ENCODE data around the gene TM9SF1.

The TM9SF1 gene, protein sequence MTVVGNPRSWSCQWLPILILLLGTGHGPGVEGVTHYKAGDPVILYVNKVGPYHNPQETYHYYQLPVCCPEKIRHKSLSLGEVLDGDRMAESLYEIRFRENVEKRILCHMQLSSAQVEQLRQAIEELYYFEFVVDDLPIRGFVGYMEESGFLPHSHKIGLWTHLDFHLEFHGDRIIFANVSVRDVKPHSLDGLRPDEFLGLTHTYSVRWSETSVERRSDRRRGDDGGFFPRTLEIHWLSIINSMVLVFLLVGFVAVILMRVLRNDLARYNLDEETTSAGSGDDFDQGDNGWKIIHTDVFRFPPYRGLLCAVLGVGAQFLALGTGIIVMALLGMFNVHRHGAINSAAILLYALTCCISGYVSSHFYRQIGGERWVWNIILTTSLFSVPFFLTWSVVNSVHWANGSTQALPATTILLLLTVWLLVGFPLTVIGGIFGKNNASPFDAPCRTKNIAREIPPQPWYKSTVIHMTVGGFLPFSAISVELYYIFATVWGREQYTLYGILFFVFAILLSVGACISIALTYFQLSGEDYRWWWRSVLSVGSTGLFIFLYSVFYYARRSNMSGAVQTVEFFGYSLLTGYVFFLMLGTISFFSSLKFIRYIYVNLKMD

DNA sequence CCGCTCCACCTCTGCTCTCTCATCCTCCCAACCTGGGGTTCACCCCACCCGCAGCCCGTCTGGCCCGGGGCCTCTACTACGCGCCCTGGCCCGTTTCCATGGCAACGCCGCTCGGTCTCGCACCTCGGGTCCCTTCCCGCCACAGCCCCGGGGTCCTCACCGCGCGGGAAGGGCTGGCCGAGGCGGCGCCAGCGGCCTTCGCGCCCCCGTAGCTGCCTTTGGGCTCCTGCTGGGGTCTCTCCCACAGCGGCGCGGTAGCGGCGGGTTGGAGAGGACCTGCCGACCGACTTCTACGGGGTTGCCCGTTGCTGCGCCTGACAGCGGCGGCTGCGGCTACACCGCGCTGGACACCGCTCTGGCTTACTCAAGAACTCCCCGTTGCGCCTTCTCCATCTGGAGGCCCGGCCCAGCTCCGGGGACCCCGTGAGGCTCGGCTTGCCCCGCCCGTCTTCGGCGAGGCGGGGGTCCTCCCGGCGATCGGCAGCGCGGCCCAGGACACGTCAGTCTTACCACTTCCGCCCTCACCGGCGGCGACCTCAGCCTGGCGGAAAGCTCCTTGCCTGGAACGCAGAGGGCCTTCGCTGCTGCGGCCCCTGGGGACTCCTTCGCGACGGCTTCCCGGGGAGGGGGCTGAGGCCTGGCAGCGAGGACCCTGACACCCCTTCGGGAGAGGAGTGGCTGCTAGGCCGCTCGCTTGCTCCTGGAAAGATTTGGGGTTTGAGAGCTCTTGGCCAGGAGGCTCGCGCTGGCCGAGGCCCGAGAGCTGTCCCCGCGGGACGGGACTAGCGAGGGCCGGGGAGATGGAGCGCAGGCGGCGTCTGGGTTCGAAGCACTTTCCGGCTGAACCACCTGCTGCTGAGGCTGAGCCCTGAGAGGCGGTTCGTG is at the start of gene TM9SF1:
TM9SF1 (minus strand) TSS at position 256 of the 885 bp plus-strand sequence. CDS start 422 bp downstream, outside the sequence.
- Histone ChIP-seq H3F3A (ENCODE audit: insufficient read depth, low read length) (peaks cover 7% of the 10 kb centered on the region; the same call in 1 of the 2 replicates), H3K4me1 (ENCODE audit: low read length) (peaks cover 5% of the 10 kb centered on the region; the same call in 1 of the 2 replicates), H3K4me2 (ENCODE audit: low read depth, low read length) (peak within 1 kb of the TSS; percentile 71), H3K27me3 (replicated peaks; ENCODE audit: insufficient read depth, low read length) (no peaks in the 10 kb centered on the region), H3K36me3 (replicated peaks; ENCODE audit: insufficient read depth, low read length) (no peaks in the 10 kb centered on the region), H3K9ac (ENCODE audit: low read length) (peak within 1 kb of the TSS; percentile 99), H3K4me3 (ENCODE audit: low read length) (peak within 1 kb of the TSS; percentile 80), H3K9me2 (replicated peaks; ENCODE audit: insufficient read depth, low read length) (no peaks in the 10 kb centered on the region), H3K9me3 (replicated peaks; ENCODE audit: insufficient read depth, low read length) (no peaks in the 10 kb centered on the region), H2AFZ (ENCODE audit: low read length) (peak within 1 kb of the TSS; percentile 70), H3K79me2 (ENCODE audit: low read length) (peaks cover 23% of the 10 kb centered on the region), H3K27ac (ENCODE audit: low read length) (peak within 1 kb of the TSS; percentile 88), H4K20me1 (ENCODE audit: insufficient read depth, low read length) (no peaks in the 10 kb centered on the region)
- TF ChIP-seq EZH2 (optimal IDR thresholded peaks at IDR 0.05; ENCODE audit: low read depth, low read length) (no peak), EZH2phosphoT487 (IDR thresholded peaks at IDR 0.05; ENCODE audit: low read length) (no peak)
- TF ChIP-seq, protein P1, sequence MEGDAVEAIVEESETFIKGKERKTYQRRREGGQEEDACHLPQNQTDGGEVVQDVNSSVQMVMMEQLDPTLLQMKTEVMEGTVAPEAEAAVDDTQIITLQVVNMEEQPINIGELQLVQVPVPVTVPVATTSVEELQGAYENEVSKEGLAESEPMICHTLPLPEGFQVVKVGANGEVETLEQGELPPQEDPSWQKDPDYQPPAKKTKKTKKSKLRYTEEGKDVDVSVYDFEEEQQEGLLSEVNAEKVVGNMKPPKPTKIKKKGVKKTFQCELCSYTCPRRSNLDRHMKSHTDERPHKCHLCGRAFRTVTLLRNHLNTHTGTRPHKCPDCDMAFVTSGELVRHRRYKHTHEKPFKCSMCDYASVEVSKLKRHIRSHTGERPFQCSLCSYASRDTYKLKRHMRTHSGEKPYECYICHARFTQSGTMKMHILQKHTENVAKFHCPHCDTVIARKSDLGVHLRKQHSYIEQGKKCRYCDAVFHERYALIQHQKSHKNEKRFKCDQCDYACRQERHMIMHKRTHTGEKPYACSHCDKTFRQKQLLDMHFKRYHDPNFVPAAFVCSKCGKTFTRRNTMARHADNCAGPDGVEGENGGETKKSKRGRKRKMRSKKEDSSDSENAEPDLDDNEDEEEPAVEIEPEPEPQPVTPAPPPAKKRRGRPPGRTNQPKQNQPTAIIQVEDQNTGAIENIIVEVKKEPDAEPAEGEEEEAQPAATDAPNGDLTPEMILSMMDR (IDR thresholded peaks at IDR 0.05; ENCODE audit: low read length), result no peak
- DNase-seq, result peak; percentile 72

DNA sequence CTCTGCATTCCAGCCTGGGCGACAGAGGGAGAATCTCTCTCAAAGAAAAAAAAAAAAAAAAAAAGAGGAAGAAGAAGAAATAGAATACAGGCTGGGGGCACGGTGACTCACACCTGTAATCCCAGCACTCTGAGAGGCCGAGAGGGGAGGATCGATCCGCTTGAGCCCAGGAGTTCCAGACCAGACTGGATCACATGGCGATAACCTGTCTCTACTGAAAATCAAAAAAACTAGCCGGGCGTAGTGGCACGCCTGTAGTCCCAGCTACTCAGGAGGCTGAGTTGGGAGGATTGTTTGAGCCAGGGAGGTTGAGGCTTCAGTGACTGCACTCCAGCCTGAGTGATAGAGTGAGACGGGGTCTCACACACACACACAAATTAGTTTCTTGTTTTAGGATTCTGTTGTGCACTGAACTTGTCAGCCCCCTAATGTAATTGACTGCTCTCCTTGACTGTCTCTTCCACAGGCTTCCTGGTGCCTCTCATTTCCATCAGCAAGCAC is 48.1 kb upstream of the TM9SF1 start:
- H3K27ac ChIP-seq (ENCODE audit: low read length), result peak overlapping the region; percentile 97; the same call in 1 of the 2 replicates
- no peaks in the 10 kb centered on the region for H3K36me3 ChIP-seq (replicated peaks; ENCODE audit: insufficient read depth, low read length)

More for the DNA sequence above, 48.1 kb upstream of the TM9SF1 start:
- no peaks in the 10 kb centered on the region for H3K9me2 ChIP-seq (replicated peaks; ENCODE audit: insufficient read depth, low read length)
- H3K79me2 ChIP-seq (ENCODE audit: low read length), result peaks cover 22% of the 10 kb centered on the region
- H2AFZ ChIP-seq (ENCODE audit: low read length), result peak overlapping the region; percentile 48; the same call in 1 of the 2 replicates
- H3K9ac ChIP-seq (ENCODE audit: low read length), result peak overlapping the region; percentile 88; the same call in 1 of the 2 replicates
- TF ChIP-seq EZH2 (optimal IDR thresholded peaks at IDR 0.05; ENCODE audit: low read depth, low read length) (no peak), EZH2phosphoT487 (IDR thresholded peaks at IDR 0.05; ENCODE audit: low read length) (no peak)
- TF ChIP-seq, protein P1 (IDR thresholded peaks at IDR 0.05; ENCODE audit: low read length), result no peak
- peak overlapping the region; percentile 57 for H3K4me2 ChIP-seq (ENCODE audit: low read depth, low read length)
- no peaks in the 10 kb centered on the region for H3K9me3 ChIP-seq (replicated peaks; ENCODE audit: insufficient read depth, low read length)
- DNase-seq, result peak; percentile 9
- no peaks in the 10 kb centered on the region for H3K27me3 ChIP-seq (replicated peaks; ENCODE audit: insufficient read depth, low read length)
- H3F3A ChIP-seq (ENCODE audit: insufficient read depth, low read length), result peaks cover 21% of the 10 kb centered on the region; the same call in 1 of the 2 replicates
- H3K4me3 ChIP-seq (ENCODE audit: low read length), result peak overlapping the region; percentile 84
- no peaks in the 10 kb centered on the region for H4K20me1 ChIP-seq (ENCODE audit: insufficient read depth, low read length)
- peaks cover 11% of the 10 kb centered on the region; the same call in 1 of the 2 replicates for H3K4me1 ChIP-seq (ENCODE audit: low read length)
